ENCODE measurements around the gene DNAH9. TPM values are rescaled to one million over a fixed set of nuclear protein-coding genes. Genes with fewer than 3 reads are reported as not detected.

The DNAH9 gene
- total RNA-seq, 1 donor = under 0.01 TPM

DNA sequence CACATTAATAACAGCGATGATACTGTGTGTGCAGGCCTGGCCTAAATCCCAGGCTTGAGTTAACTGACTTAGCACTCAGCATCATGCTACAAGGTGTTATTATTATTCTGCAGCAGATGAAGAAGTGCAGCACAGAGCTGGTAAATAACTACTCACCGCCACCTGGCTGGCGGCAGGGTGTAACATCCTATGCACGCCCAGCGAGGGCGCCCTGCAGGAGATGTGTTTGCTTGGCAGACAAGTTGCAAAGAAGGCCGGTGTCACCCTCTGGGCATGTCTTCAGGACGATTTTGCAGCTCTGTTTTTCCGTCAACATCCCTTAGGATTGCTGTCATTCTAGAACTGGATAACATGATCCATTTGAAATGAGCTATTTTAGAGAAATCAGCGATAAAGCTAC is 30.1 kb downstream of the DNAH9 start:
- Histone ChIP-seq H3K4me1 (ENCODE audit: insufficient read depth, low read length) (no peaks in the 10 kb centered on the region), H3K9me3 (ENCODE audit: low read depth, low read length) (no peaks in the 10 kb centered on the region), H3K27me3 (ENCODE audit: insufficient read depth, low read length) (no peaks in the 10 kb centered on the region), H3K4me3 (ENCODE audit: low read length) (no peak overlapping the region)

DNA sequence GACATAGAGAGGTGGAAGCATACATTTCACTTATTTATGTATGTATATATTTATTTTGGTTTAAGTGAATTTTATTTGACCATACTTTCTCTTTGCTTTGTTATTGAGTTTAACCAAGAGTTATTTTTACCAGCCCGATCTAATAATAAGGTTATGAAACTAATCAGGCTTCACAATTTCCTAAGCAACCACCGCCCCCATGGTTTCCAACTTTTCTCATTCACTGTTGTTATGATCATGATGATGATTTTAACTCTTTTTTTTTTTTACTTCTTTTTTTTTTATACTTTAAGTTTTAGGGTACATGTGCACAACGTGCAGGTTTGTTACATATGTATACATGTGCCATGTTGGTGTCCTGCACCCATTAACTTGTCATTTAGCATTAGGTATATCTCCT is 30.6 kb downstream of the DNAH9 start:
- H3K27me3 ChIP-seq (ENCODE audit: insufficient read depth, low read length) = no peaks in the 10 kb centered on the region
- H3K9me3 ChIP-seq (ENCODE audit: low read depth, low read length) = no peaks in the 10 kb centered on the region
- H3K4me1 ChIP-seq (ENCODE audit: insufficient read depth, low read length) = no peaks in the 10 kb centered on the region
- no peak overlapping the region for H3K4me3 ChIP-seq (ENCODE audit: low read length)

DNA sequence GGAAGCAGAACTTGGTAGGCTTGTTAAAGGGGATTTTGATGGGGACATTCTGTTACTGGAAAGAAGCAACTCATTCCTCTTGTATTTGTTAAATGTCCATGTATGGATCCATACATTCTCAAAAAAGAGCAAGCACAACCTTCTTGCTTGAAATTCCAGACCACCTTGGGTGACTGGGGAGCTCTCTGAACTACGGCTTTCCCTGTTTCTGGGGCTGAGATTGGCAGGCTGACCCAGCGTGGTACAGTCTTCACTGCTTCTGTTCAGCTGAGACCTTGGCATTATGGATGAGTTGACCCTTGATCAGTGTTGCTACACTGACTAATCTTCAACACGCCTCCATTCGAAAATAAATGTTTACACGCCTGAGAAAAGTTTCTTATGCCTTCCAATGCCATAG is 38.5 kb downstream of the DNAH9 start:
- no peaks in the 10 kb centered on the region for H3K27me3 ChIP-seq (ENCODE audit: insufficient read depth, low read length)
- H3K4me1 ChIP-seq (ENCODE audit: insufficient read depth, low read length) = no peaks in the 10 kb centered on the region
- H3K4me3 ChIP-seq (ENCODE audit: low read length) = no peak overlapping the region
- no peaks in the 10 kb centered on the region for H3K9me3 ChIP-seq (ENCODE audit: low read depth, low read length)

- Histone ChIP-seq H3K4me3 (ENCODE audit: low read length) (no peak overlapping the region), H3K9me3 (ENCODE audit: low read depth, low read length) (no peaks in the 10 kb centered on the region), H3K27me3 (ENCODE audit: insufficient read depth, low read length) (no peaks in the 10 kb centered on the region), H3K4me1 (ENCODE audit: insufficient read depth, low read length) (no peaks in the 10 kb centered on the region)
Observed at GRCh38 chr17:11637796-11638195, 39.5 kb downstream of the DNAH9 start.

DNA sequence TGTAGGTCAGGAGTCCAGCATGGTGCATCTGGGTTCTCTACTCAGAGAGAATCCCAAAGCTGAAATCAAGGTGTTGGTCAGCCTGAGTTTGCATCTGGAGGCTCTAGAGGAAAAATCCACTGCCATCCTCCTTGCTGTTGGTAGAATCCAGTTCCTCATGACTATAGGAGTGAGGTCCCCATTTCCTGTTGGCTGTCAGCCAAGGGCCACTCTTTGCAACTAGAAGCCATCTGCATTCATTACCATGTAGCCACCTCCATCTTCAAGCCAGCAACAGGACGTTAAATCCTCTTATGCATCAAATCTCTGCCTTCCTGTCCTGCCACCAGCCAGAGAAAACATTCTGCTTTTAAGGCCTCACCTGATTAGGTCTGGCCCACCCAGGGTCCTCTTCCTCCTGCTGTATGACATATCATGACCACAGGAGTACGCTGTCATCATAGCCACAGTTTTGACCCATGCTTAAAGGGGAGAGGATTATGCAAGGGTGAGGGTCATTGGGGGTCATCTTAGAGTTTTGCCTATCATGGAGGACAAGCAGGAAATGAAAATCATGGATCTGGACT is 40.5 kb downstream of the DNAH9 start:
- Histone ChIP-seq H3K4me1 (ENCODE audit: insufficient read depth, low read length) (no peaks in the 10 kb centered on the region), H3K27me3 (ENCODE audit: insufficient read depth, low read length) (no peaks in the 10 kb centered on the region), H3K4me3 (ENCODE audit: low read length) (no peak overlapping the region), H3K9me3 (ENCODE audit: low read depth, low read length) (no peaks in the 10 kb centered on the region)

DNA sequence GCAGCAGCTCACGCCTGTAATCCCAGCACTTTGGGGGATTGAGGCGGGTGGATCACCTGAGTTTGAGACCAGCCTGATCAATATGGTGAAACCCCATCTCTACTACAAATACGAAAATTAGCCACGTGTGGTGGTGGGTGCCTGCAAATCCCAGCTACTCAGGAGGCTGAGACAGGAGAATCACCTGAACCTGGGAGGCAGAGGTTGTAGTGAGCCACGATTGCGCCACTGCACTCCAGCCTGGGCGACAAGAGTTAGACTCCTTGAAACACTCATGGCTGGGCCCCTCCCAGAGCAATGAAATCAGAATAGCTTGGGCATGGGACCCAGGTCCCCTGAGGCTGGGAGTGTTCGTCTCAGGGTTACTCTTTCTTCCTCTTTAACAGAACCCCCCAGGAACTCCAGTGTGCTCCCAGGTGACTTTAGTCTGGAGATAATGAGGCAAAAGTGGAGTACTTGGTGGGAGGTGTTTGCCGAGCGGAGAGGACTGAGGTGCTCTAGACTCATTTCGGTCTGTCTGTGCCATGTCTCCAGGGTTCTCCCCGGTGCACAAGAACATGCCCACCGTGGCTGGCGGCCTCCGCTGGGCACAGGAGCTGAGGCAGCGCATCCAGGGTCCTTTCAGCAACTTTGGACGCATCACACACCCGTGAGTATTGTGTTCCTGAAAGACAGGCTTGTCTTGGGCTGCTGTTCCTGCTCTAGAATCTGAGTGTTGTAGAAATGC is 41.6 kb downstream of the DNAH9 start:
- H3K27me3 ChIP-seq (ENCODE audit: insufficient read depth, low read length) = no peaks in the 10 kb centered on the region
- H3K4me1 ChIP-seq (ENCODE audit: insufficient read depth, low read length) = no peaks in the 10 kb centered on the region
- H3K9me3 ChIP-seq (ENCODE audit: low read depth, low read length) = no peaks in the 10 kb centered on the region
- H3K4me3 ChIP-seq (ENCODE audit: low read length) = no peak overlapping the region

- Histone ChIP-seq H3K4me1 (ENCODE audit: insufficient read depth, low read length) (no peaks in the 10 kb centered on the region), H3K27me3 (ENCODE audit: insufficient read depth, low read length) (no peaks in the 10 kb centered on the region), H3K9me3 (ENCODE audit: low read depth, low read length) (no peaks in the 10 kb centered on the region), H3K4me3 (ENCODE audit: low read length) (no peak overlapping the region)
Observed at GRCh38 chr17:11640463-11640814, 42.2 kb downstream of the DNAH9 start.

- Histone ChIP-seq H3K4me3 (ENCODE audit: low read length) (no peak overlapping the region), H3K27me3 (ENCODE audit: insufficient read depth, low read length) (no peaks in the 10 kb centered on the region), H3K9me3 (ENCODE audit: low read depth, low read length) (no peaks in the 10 kb centered on the region)
Observed at GRCh38 chr17:11641521-11642275, 43.4 kb downstream of the DNAH9 start.

DNA sequence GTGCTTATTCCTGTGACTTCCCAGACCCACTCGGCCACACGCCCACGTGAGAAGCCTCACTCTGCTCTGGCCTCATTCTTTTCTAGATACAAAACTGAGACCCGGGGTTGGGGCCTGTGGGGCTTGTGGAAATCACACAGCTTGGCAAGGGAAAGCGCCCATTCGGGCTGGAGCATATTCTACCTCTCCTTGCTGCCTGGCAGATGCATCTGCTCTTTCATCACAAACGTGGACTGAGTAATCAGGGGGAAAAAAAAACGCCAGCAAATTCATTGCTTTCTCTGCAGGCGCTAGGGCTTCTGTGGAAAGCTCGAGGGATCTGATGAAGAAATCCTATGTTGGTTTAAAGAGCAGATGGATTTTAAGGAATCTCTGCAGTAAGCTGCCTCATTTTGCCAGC is 44.4 kb downstream of the DNAH9 start:
- Histone ChIP-seq H3K4me1 (ENCODE audit: insufficient read depth, low read length) (no peaks in the 10 kb centered on the region), H3K4me3 (ENCODE audit: low read length) (no peak overlapping the region), H3K27me3 (ENCODE audit: insufficient read depth, low read length) (no peaks in the 10 kb centered on the region), H3K9me3 (ENCODE audit: low read depth, low read length) (no peaks in the 10 kb centered on the region)

More at GRCh38 chr17:11641521-11642275, 43.4 kb downstream of the DNAH9 start:
- no peaks in the 10 kb centered on the region for H3K4me1 ChIP-seq (ENCODE audit: insufficient read depth, low read length)

DNA sequence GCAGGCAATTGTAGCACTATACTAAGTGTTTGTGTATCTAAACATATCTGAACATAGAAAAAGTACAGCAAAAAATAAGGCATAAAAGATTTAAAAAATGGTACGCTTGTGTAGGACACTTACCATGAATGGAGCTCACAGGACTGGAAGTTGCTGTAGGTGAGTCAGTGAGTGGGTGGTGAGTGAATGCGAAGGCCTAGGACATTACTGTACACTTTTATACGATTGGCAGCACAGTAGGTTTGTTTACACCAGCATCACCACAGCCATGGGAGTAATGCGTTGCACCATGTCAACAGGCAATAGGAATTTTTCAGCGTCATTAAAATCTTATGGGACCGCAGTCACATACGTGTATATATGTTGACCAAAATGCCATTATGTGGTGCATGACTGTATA is 45.6 kb downstream of the DNAH9 start:
- Histone ChIP-seq H3K4me1 (ENCODE audit: insufficient read depth, low read length) (no peaks in the 10 kb centered on the region), H3K27me3 (ENCODE audit: insufficient read depth, low read length) (no peaks in the 10 kb centered on the region), H3K9me3 (ENCODE audit: low read depth, low read length) (no peaks in the 10 kb centered on the region)

GRCh38 chr17:11644265-11645212 is 46.3 kb downstream of the DNAH9 start:
- Histone ChIP-seq H3K4me3 (ENCODE audit: low read length) (no peak overlapping the region), H3K4me1 (ENCODE audit: insufficient read depth, low read length) (no peaks in the 10 kb centered on the region), H3K9me3 (ENCODE audit: low read depth, low read length) (no peaks in the 10 kb centered on the region), H3K27me3 (ENCODE audit: insufficient read depth, low read length) (no peaks in the 10 kb centered on the region)

More for the DNA sequence above, 45.6 kb downstream of the DNAH9 start:
- no peak overlapping the region for H3K4me3 ChIP-seq (ENCODE audit: low read length)

- Histone ChIP-seq H3K4me3 (ENCODE audit: low read length) (no peak overlapping the region), H3K27me3 (ENCODE audit: insufficient read depth, low read length) (no peaks in the 10 kb centered on the region)
Observed at GRCh38 chr17:11645426-11645825, 47.2 kb downstream of the DNAH9 start.

DNA sequence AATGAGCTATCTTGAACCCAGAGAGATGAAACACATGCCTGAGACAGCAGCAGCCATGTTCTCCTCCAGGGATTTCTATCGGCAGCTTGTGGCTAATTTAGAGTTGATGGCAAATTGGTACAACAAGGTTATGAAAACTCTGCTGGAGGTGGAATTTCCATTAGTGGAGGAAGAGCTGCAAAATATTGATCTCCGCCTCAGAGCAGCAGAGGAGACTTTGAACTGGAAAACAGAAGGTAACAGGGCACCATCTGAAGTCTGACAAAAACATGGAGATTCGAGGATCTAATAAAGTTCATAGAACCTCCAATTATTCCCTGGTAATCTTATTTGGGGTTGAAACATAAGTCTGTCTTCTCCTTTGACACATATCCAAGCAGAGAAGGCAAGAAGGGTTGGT is 52.8 kb downstream of the DNAH9 start:
- H3K27me3 ChIP-seq (ENCODE audit: insufficient read depth, low read length) = no peaks in the 10 kb centered on the region
- H3K9me3 ChIP-seq (ENCODE audit: low read depth, low read length) = no peaks in the 10 kb centered on the region
- no peak overlapping the region for H3K4me3 ChIP-seq (ENCODE audit: low read length)
- H3K4me1 ChIP-seq (ENCODE audit: insufficient read depth, low read length) = no peaks in the 10 kb centered on the region

More at GRCh38 chr17:11645426-11645825, 47.2 kb downstream of the DNAH9 start:
- Histone ChIP-seq H3K9me3 (ENCODE audit: low read depth, low read length) (no peaks in the 10 kb centered on the region), H3K4me1 (ENCODE audit: insufficient read depth, low read length) (no peaks in the 10 kb centered on the region)

DNA sequence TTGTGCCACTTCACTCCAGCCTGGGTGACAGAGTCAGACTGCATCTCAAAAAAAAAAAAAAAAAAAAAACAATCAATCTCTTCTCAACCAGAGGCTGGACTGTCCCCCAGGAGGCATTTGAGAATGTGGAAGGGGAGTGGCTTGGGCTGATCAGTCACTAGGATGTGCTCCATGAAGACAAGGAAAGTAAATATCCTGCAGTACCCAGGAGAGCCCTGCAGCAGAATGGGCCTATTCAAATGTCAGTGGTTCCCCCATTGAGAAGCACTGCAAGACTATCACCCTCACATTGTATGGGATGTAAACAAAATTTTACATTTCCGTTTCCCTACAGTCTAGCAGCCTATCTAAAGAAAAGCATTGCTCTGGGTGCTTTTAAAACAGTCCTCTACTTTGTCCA is 70.3 kb downstream of the DNAH9 start:
- Histone ChIP-seq H3K4me1 (ENCODE audit: insufficient read depth, low read length) (no peaks in the 10 kb centered on the region), H3K27me3 (ENCODE audit: insufficient read depth, low read length) (no peaks in the 10 kb centered on the region), H3K4me3 (ENCODE audit: low read length) (no peak overlapping the region), H3K9me3 (ENCODE audit: low read depth, low read length) (no peaks in the 10 kb centered on the region)

- Histone ChIP-seq H3K9me3 (ENCODE audit: low read depth, low read length) (no peaks in the 10 kb centered on the region), H3K4me3 (ENCODE audit: low read length) (no peak overlapping the region), H3K27me3 (ENCODE audit: insufficient read depth, low read length) (no peaks in the 10 kb centered on the region), H3K4me1 (ENCODE audit: insufficient read depth, low read length) (no peaks in the 10 kb centered on the region)
Observed at GRCh38 chr17:11671126-11671525, 72.9 kb downstream of the DNAH9 start.
